Astrocyte (in vitro differentiated cells and primary cell): ENCODE measurements around the gene ASB3. TPM values are rescaled to one million over a fixed set of nuclear protein-coding genes. Genes with fewer than 3 reads are reported as not detected.

Experiments used
- DNase-seq: peaks from one replicate; pipeline ENCODE4 v3.0.0-alpha.2; 2010; ENCODE audit warnings: low read depth
- FAIRE-seq: peaks from 2 replicates; lab custom pipeline; 2011; peaks lifted over from hg19 to GRCh38; lab: Jason Lieb, UNC
- H2AFZ ChIP-seq: 2 replicates; pipeline ENCODE4 v1.6.0; 2012; ENCODE audit warnings: low read depth, low read length, inconsistent platforms
- H3K27ac ChIP-seq: 2 replicates; pipeline ENCODE4 v1.5.1; 2011; ENCODE audit warnings: low read depth, low read length, inconsistent platforms
- H3K27me3 ChIP-seq: 2 replicates; pipeline ENCODE4 v1.6.0; 2011; ENCODE audit warnings: low read length, inconsistent platforms; ENCODE audit not compliant: insufficient read depth
- H3K36me3 ChIP-seq: 2 replicates; pipeline ENCODE4 v1.5.1; 2011; ENCODE audit warnings: low read length, inconsistent platforms; ENCODE audit not compliant: insufficient read depth
- H3K4me1 ChIP-seq: 2 replicates; pipeline ENCODE4 v1.5.1; 2011; ENCODE audit warnings: low read length, inconsistent platforms; ENCODE audit not compliant: insufficient read depth
- H3K4me2 ChIP-seq: 2 replicates; pipeline ENCODE4 v1.6.0; 2012; ENCODE audit warnings: low read length, inconsistent platforms
- H3K4me3 ChIP-seq: 2 replicates; pipeline ENCODE4 v1.5.1; 2011; ENCODE audit warnings: low read depth, mild to moderate bottlenecking, low read length, inconsistent platforms; ENCODE audit not compliant: insufficient read depth
- H3K79me2 ChIP-seq: 2 replicates; pipeline ENCODE4 v1.6.0; 2012; ENCODE audit warnings: mild to moderate bottlenecking, low read length, inconsistent platforms; ENCODE audit not compliant: insufficient read depth
- H3K9ac ChIP-seq: 2 replicates; pipeline ENCODE4 v1.6.0; 2012; ENCODE audit warnings: mild to moderate bottlenecking, low read length, inconsistent platforms
- H3K9me3 ChIP-seq: 2 replicates; pipeline ENCODE4 v1.5.1; 2012; ENCODE audit warnings: low read depth, mild to moderate bottlenecking, low read length, inconsistent platforms; ENCODE audit not compliant: insufficient read depth
- H4K20me1 ChIP-seq: 2 replicates; pipeline ENCODE4 v1.6.0; 2012; ENCODE audit warnings: low read length, inconsistent platforms; ENCODE audit not compliant: insufficient read depth
- H3K27ac Mint-ChIP-seq: one replicate; pipeline ENCODE4 v1.8.0; 2021; ENCODE audit warnings: mild to moderate bottlenecking, mixed read lengths; ENCODE audit not compliant: unreplicated experiment
- H3K27me3 Mint-ChIP-seq: one replicate; pipeline ENCODE4 v1.8.0; 2021; ENCODE audit warnings: low read depth, mixed read lengths; ENCODE audit not compliant: unreplicated experiment
- H3K36me3 Mint-ChIP-seq: one replicate; pipeline ENCODE4 v1.8.0; 2021; ENCODE audit warnings: low read depth, mixed read lengths; ENCODE audit not compliant: unreplicated experiment
- H3K4me1 Mint-ChIP-seq: one replicate; pipeline ENCODE4 v1.8.0; 2021; ENCODE audit warnings: low read depth, mixed read lengths; ENCODE audit not compliant: unreplicated experiment
- H3K4me3 Mint-ChIP-seq: one replicate; pipeline ENCODE4 v1.8.0; 2021; ENCODE audit warnings: mild to moderate bottlenecking, moderate library complexity, mixed read lengths; ENCODE audit not compliant: unreplicated experiment
- H3K9me3 Mint-ChIP-seq: one replicate; pipeline ENCODE4 v1.8.0; 2021; ENCODE audit warnings: mild to moderate bottlenecking, mixed read lengths; ENCODE audit not compliant: unreplicated experiment
- EZH2 ChIP-seq: IDR thresholded peaks from 2 replicates; pipeline ENCODE4 v1.6.1; 2012; ENCODE audit warnings: mild to moderate bottlenecking, low read length, inconsistent platforms; ENCODE audit not compliant: insufficient read depth
- total RNA-seq: library from RNA; stranded (reverse); gene quantifications from 2 replicates; pipeline ENCODE4 v1.2.1, GENCODE V29; 2021
- TF ChIP-seq, protein P1 (sequence below): IDR thresholded peaks from 2 replicates; pipeline ENCODE4 v1.5.1; 2011; ENCODE audit warnings: low read depth, mild to moderate bottlenecking, inconsistent platforms, low read length, moderate library complexity; ENCODE audit not compliant: insufficient read depth

Gene ASB3
- total RNA-seq, 1 donor from 2014 or later, result 26.4 TPM

GRCh38 chr2:53782676-53783075 is 4.1 kb downstream of the ASB3 start:
- DNase-seq (no peak), FAIRE-seq (no peak)
- H3K4me1 ChIP-seq, result peaks cover 12% of the 10 kb centered on the region
- Mint-ChIP-seq H3K4me1 (peaks cover 20% of the 10 kb centered on the region), H3K9me3 (no peaks in the 10 kb centered on the region), H3K4me3 (no peak overlapping the region), H3K27ac (peak overlapping the region; percentile 6), H3K36me3 (peaks cover 1% of the 10 kb centered on the region), H3K27me3 (no peaks in the 10 kb centered on the region)
- peaks cover 96% of the 10 kb centered on the region for H3K79me2 ChIP-seq
- no peak for TF ChIP-seq EZH2
- TF ChIP-seq, protein P1, sequence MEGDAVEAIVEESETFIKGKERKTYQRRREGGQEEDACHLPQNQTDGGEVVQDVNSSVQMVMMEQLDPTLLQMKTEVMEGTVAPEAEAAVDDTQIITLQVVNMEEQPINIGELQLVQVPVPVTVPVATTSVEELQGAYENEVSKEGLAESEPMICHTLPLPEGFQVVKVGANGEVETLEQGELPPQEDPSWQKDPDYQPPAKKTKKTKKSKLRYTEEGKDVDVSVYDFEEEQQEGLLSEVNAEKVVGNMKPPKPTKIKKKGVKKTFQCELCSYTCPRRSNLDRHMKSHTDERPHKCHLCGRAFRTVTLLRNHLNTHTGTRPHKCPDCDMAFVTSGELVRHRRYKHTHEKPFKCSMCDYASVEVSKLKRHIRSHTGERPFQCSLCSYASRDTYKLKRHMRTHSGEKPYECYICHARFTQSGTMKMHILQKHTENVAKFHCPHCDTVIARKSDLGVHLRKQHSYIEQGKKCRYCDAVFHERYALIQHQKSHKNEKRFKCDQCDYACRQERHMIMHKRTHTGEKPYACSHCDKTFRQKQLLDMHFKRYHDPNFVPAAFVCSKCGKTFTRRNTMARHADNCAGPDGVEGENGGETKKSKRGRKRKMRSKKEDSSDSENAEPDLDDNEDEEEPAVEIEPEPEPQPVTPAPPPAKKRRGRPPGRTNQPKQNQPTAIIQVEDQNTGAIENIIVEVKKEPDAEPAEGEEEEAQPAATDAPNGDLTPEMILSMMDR, result no peak
- no peak overlapping the region for H3K4me3 ChIP-seq
- H3K27me3 ChIP-seq, result no peaks in the 10 kb centered on the region
- H4K20me1 ChIP-seq, result peaks cover 31% of the 10 kb centered on the region
- H3K36me3 ChIP-seq, result peaks cover 8% of the 10 kb centered on the region
- H3K27ac ChIP-seq, result no peak overlapping the region
- H3K9ac ChIP-seq, result no peak overlapping the region
- H3K4me2 ChIP-seq, result no peak overlapping the region
- no peaks in the 10 kb centered on the region for H3K9me3 ChIP-seq
- H2AFZ ChIP-seq, result no peak overlapping the region

- Histone ChIP-seq H3K79me2 (peaks cover 96% of the 10 kb centered on the region), H3K4me1 (peaks cover 5% of the 10 kb centered on the region), H3K27ac (no peak overlapping the region), H3K4me3 (no peak overlapping the region), H3K9ac (no peak overlapping the region), H2AFZ (no peak overlapping the region), H3K27me3 (no peaks in the 10 kb centered on the region), H3K4me2 (no peak overlapping the region), H4K20me1 (peaks cover 40% of the 10 kb centered on the region), H3K36me3 (peaks cover 8% of the 10 kb centered on the region), H3K9me3 (no peaks in the 10 kb centered on the region)
- no peaks in the 10 kb centered on the region for H3K9me3 Mint-ChIP-seq
- FAIRE-seq, result no peak
- no peaks in the 10 kb centered on the region for H3K27me3 Mint-ChIP-seq
- TF ChIP-seq, protein P1, result no peak
- no peak for TF ChIP-seq EZH2
- no peak for DNase-seq
- H3K4me3 Mint-ChIP-seq, result no peak overlapping the region
- H3K36me3 Mint-ChIP-seq, result peaks cover 3% of the 10 kb centered on the region
- H3K4me1 Mint-ChIP-seq, result peaks cover 19% of the 10 kb centered on the region
- no peak overlapping the region for H3K27ac Mint-ChIP-seq
These were observed 6.7 kb downstream of the ASB3 start for GRCh38 chr2:53780056-53780455.

- Mint-ChIP-seq H3K36me3 (peaks cover 3% of the 10 kb centered on the region), H3K4me1 (peaks cover 7% of the 10 kb centered on the region), H3K4me3 (no peak overlapping the region), H3K27me3 (no peaks in the 10 kb centered on the region), H3K27ac (no peak overlapping the region), H3K9me3 (no peaks in the 10 kb centered on the region)
- Histone ChIP-seq H3K4me1 (no peaks in the 10 kb centered on the region), H3K9ac (no peak overlapping the region), H3K4me3 (no peak overlapping the region), H3K36me3 (peaks cover 8% of the 10 kb centered on the region), H2AFZ (no peak overlapping the region), H3K9me3 (no peaks in the 10 kb centered on the region), H3K4me2 (no peak overlapping the region), H3K79me2 (peaks cover 95% of the 10 kb centered on the region), H3K27me3 (no peaks in the 10 kb centered on the region), H4K20me1 (peaks cover 29% of the 10 kb centered on the region), H3K27ac (no peak overlapping the region)
- FAIRE-seq (no peak), DNase-seq (no peak)
- TF ChIP-seq, protein P1, result no peak
- no peak for TF ChIP-seq EZH2
These were observed 8.1 kb downstream of the ASB3 start for GRCh38 chr2:53778536-53779162.
